ENCODE measurements around the gene ARFGEF2. TPM values are rescaled to one million over a fixed set of nuclear protein-coding genes. Genes with fewer than 3 reads are reported as not detected.
"Not testable (repeated sequence)": the region's sequence is repeated elsewhere in the genome, so short reads cannot be mapped to it uniquely, and the experiment has no call there.

The ARFGEF2 gene
- total RNA-seq, 1 donor from 2014 or later: 24.7 TPM

DNA sequence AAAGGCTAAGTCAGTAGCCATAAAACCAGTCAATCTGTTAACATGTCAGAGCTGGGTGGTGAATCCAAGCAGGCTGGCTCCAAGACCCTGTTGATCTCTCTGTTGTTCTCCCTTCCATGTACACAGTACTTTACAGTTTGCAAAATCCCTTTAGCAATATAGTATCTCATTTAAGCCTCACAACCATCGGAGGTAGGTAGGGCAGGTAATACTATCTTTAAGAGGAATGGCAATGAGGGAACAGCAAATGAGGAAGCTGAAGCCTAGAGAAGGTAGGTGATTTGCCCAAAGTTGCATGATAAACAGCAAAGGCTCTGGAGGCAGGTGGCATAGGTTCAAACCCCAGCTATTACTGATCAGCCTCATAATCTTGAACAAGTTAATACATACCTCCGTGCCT is 34.7 kb upstream of the ARFGEF2 start:
- no peak overlapping the region for H3K4me3 Mint-ChIP-seq
- H3K9me3 Mint-ChIP-seq: no peaks in the 10 kb centered on the region
- TF ChIP-seq, protein P1, sequence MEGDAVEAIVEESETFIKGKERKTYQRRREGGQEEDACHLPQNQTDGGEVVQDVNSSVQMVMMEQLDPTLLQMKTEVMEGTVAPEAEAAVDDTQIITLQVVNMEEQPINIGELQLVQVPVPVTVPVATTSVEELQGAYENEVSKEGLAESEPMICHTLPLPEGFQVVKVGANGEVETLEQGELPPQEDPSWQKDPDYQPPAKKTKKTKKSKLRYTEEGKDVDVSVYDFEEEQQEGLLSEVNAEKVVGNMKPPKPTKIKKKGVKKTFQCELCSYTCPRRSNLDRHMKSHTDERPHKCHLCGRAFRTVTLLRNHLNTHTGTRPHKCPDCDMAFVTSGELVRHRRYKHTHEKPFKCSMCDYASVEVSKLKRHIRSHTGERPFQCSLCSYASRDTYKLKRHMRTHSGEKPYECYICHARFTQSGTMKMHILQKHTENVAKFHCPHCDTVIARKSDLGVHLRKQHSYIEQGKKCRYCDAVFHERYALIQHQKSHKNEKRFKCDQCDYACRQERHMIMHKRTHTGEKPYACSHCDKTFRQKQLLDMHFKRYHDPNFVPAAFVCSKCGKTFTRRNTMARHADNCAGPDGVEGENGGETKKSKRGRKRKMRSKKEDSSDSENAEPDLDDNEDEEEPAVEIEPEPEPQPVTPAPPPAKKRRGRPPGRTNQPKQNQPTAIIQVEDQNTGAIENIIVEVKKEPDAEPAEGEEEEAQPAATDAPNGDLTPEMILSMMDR (IDR thresholded peaks at IDR 0.05; ENCODE audit: unreplicated experiment): no peak
- no peaks in the 10 kb centered on the region for H3K36me3 Mint-ChIP-seq
- H3K27me3 Mint-ChIP-seq (ENCODE audit: low read depth): peaks cover 29% of the 10 kb centered on the region
- no peak for DNase-seq (ENCODE audit: low spot score in 2 of 2, unreplicated experiment in 2 of 2)
- H3K27ac Mint-ChIP-seq: no peak overlapping the region
- no peaks in the 10 kb centered on the region for H3K4me1 Mint-ChIP-seq

DNA sequence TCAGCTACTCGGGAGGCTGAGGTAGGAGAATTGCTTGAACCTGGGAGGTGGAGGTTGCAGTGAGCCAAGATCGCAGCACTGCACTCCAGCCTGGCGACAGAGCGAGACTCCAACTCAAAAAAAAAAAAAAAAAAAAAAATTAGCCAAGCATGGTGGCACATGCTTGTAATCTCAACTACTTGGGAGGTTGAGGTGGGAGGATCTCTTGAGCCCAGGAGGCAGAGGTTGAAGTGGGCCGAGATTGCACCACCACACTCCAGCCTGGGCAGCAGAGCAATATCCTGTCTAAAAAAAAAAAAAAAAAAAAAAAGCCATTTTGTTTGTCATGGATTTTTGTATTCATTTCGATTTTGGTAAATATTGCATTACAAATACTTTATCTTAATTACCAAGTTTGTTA is 33.0 kb upstream of the ARFGEF2 start:
- not testable (repeated sequence) for H3K27ac Mint-ChIP-seq; DNase-seq (ENCODE audit: low spot score in 2 of 2, unreplicated experiment in 2 of 2); H3K9me3 Mint-ChIP-seq; H3K4me1 Mint-ChIP-seq; H3K36me3 Mint-ChIP-seq; H3K4me3 Mint-ChIP-seq
- H3K27me3 Mint-ChIP-seq (ENCODE audit: low read depth): peaks cover 45% of the 10 kb centered on the region

DNA sequence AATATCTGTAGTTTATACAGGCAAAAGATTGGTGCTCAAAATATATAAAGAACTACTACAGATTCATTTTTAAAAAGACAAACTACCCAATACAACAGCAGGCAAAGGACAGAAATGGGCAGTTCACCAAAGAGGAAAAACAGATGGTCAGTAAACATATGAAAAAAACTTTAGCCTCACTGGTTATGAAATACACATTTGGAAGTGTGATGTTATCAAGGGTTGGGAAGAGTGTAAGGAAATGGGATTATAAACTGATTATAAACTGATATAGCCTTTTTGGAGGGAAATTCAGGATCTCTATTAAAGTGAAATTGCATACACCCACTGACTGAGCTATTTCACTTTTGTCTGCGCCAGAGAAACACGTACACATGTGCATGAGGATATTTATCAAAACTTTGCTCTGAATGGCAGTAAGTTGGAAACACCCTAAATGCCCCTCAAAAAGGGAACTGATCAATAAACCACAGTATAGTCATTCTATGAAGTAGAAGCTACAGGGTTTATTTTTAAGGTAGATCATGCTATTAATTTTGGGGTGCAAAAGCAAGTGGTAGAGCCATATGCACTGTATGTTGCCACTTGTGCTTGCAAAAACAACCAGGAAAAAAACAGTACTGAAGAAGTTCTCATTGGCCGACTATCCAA is 32.2 kb upstream of the ARFGEF2 start:
- Mint-ChIP-seq H3K4me1 (no peaks in the 10 kb centered on the region), H3K27ac (no peak overlapping the region), H3K9me3 (peaks cover 6% of the 10 kb centered on the region), H3K27me3 (ENCODE audit: low read depth) (peaks cover 47% of the 10 kb centered on the region), H3K36me3 (no peaks in the 10 kb centered on the region), H3K4me3 (no peak overlapping the region)
- TF ChIP-seq, protein P1 (IDR thresholded peaks at IDR 0.05; ENCODE audit: unreplicated experiment): no peak
- no peak for DNase-seq (ENCODE audit: low spot score in 2 of 2, unreplicated experiment in 2 of 2)

DNA sequence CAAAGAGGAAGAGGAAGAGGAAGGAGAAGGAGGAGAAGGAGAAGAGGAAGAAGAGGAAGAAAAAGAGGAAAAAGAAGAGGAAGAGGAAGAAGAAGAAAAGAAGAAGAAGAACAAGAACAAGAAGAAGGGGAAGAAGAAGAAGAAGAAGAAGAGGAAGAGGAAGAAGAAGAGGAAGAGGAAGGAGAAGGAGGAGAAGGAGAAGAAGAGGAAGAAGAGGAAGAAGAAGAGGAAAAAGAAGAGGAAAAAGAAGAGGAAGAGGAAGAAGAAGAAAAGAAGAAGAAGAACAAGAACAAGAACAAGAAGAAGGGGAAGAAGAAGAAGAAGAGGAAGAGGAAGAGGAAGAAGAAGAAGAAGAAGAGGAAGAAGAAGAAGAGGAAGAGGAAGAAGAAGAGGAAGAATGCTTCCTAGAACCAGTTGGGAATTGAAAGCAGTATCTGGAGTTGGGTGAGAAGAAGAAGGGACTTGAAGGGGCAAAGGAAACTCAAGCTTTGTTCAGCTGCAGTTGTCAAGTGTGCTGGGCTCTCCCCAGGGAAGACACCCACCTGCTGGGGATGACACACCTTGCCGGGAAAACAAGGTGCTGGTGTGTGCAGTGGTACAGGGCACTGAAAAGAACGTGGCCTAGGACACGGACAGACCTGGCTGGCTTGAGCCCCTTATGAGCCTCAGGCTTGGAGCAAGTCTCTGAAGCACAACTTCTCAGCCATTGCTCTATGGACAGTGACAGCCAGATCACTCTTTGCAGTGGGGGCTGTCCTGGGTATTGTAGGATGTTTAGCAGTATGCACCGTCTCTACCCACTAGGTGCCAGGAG is 30.1 kb upstream of the ARFGEF2 start:
- H3K36me3 Mint-ChIP-seq: no peaks in the 10 kb centered on the region
- H3K27ac Mint-ChIP-seq: no peak overlapping the region
- H3K4me3 Mint-ChIP-seq: no peak overlapping the region
- H3K27me3 Mint-ChIP-seq (ENCODE audit: low read depth): peaks cover 49% of the 10 kb centered on the region
- H3K9me3 Mint-ChIP-seq: peaks cover 6% of the 10 kb centered on the region
- TF ChIP-seq, protein P1 (IDR thresholded peaks at IDR 0.05; ENCODE audit: unreplicated experiment): no peak
- H3K4me1 Mint-ChIP-seq: no peaks in the 10 kb centered on the region
- DNase-seq (ENCODE audit: low spot score in 2 of 2, unreplicated experiment in 2 of 2): no peak

DNA sequence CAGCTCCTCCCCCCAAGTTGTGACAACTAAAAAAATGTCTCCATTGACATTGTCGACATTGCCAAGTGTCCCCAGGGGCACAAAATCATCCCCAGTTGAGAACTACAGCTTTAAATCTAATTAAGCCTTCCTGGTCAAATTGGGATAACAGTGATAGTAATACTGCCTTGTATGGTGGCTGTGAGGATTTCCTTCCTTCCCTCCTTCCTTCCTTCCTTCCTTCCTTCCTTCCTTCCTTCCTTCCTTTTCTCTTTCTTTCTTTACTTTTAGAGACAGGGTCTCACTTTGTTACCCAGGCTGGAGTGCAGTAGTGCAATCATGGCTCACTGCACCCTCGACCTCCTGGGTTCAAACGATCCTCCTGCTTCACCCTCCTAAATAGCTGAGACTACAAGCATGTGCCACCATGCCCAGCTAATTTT is 29.5 kb upstream of the ARFGEF2 start:
- no peaks in the 10 kb centered on the region for H3K36me3 Mint-ChIP-seq
- peaks cover 49% of the 10 kb centered on the region for H3K27me3 Mint-ChIP-seq (ENCODE audit: low read depth)
- H3K27ac Mint-ChIP-seq: no peak overlapping the region
- TF ChIP-seq, protein P1 (IDR thresholded peaks at IDR 0.05; ENCODE audit: unreplicated experiment): no peak
- no peaks in the 10 kb centered on the region for H3K4me1 Mint-ChIP-seq
- no peak overlapping the region for H3K4me3 Mint-ChIP-seq
- no peak for DNase-seq (ENCODE audit: low spot score in 2 of 2, unreplicated experiment in 2 of 2)
- H3K9me3 Mint-ChIP-seq: peaks cover 6% of the 10 kb centered on the region

DNA sequence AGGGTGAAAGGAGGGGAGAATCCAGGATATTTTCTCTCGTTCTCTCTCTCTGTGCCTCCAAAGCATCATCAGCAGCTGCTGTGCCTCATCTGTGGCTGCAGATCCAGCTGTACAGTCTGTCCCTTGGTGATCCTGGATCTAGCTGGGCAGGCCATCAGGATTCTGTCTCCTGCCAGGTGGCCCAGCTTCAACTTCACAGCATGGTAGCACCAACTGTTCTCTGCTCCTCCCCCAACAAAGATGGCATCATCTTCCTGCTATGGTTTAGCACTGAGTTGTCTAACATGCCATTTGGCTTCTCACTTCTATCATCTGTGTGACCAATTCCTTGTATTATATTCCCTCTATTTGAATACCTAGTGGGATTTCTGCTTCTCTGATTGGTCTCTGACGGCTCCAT is 28.6 kb upstream of the ARFGEF2 start:
- peaks cover 55% of the 10 kb centered on the region for H3K27me3 Mint-ChIP-seq (ENCODE audit: low read depth)
- H3K4me1 Mint-ChIP-seq: no peaks in the 10 kb centered on the region
- no peaks in the 10 kb centered on the region for H3K36me3 Mint-ChIP-seq
- H3K4me3 Mint-ChIP-seq: no peak overlapping the region
- H3K27ac Mint-ChIP-seq: no peak overlapping the region
- DNase-seq (ENCODE audit: low spot score in 2 of 2, unreplicated experiment in 2 of 2): no peak
- H3K9me3 Mint-ChIP-seq: peaks cover 6% of the 10 kb centered on the region
- TF ChIP-seq, protein P1 (IDR thresholded peaks at IDR 0.05; ENCODE audit: unreplicated experiment): no peak

Data from mesothelial cell of epicardium (in vitro differentiated cells).